Vagina (tissue), 2 donors: ENCODE data around the gene UBE2Z. TPM values are rescaled to one million over a fixed set of nuclear protein-coding genes. Genes with fewer than 3 reads are reported as not detected.

Source experiments
- DNase-seq, 2 donors: peaks; one replicate each; pipeline ENCODE4 v3.0.0-alpha.2; 2017; ENCODE audit errors: extremely low spot score in 2 of 2
- H3K27ac ChIP-seq: fragments of 200-600 bp; sonication (generic); one replicate; pipeline ENCODE4 v1.5.1; 2019
- H3K27me3 ChIP-seq: fragments of 200-600 bp; sonication (generic); one replicate; pipeline ENCODE4 v1.5.1; 2019
- H3K36me3 ChIP-seq, 2 donors: fragments of 200-600 bp; sonication (generic); one replicate each; pipeline ENCODE4 v1.5.1; 2017 to 2019
- H3K4me1 ChIP-seq: fragments of 200-600 bp; sonication (generic); one replicate; pipeline ENCODE4 v1.5.1; 2019
- H3K4me3 ChIP-seq, 2 donors: fragments of 200-600 bp; sonication (generic); 1 replicate in 1 of 2; 2 replicates in 1 of 2; pipeline ENCODE4 v1.5.1; 2016 to 2019
- H3K9me3 ChIP-seq: fragments of 200-600 bp; sonication (generic); one replicate; pipeline ENCODE4 v1.5.1; 2019
- POLR2A ChIP-seq, 2 donors: fragments of 450-650 bp; IDR thresholded peaks; one replicate each; pipeline ENCODE4 v1.6.1; 2017; ENCODE audit warnings: antibody characterized with exemption in 2 of 2, mild to moderate bottlenecking in 2 of 2, moderate library complexity in 2 of 2
- POLR2AphosphoS5 ChIP-seq, 2 donors: sonication (generic); formaldehyde crosslinking; IDR thresholded peaks; one replicate each; pipeline ENCODE4 v1.9.0; 2017; ENCODE audit warnings: antibody characterized with exemption in 2 of 2, mild to moderate bottlenecking in 2 of 2, low read depth in 1 of 2; ENCODE audit not compliant: insufficient read depth in 1 of 2
- intact Hi-C: fragments of 100-400 bp; cut with DNase I; formaldehyde crosslinking; loops from one replicate; pipeline ENCODE4 v1.15.1; 2023
- total RNA-seq: library from RNA; depleted of rRNA; stranded (reverse); fragments of >200 nt; gene quantifications from one replicate; pipeline ENCODE4 v1.2.3, GENCODE V29; 2016
- TF ChIP-seq, protein P1 (sequence below), 3 experiments: fragments of 450-650 bp in 2 of 3; fragments of 200-600 bp in 1 of 3; sonication (generic) in 1 of 3; IDR thresholded peaks; one replicate each; pipeline ENCODE4 v1.5.1; 2017 to 2019; ENCODE audit warnings: antibody characterized with exemption in 3 of 3, mild to moderate bottlenecking in 2 of 3, moderate library complexity in 2 of 3

The UBE2Z gene
- total RNA-seq, 1 donor from 2014 or later: 67.3 TPM

DNA sequence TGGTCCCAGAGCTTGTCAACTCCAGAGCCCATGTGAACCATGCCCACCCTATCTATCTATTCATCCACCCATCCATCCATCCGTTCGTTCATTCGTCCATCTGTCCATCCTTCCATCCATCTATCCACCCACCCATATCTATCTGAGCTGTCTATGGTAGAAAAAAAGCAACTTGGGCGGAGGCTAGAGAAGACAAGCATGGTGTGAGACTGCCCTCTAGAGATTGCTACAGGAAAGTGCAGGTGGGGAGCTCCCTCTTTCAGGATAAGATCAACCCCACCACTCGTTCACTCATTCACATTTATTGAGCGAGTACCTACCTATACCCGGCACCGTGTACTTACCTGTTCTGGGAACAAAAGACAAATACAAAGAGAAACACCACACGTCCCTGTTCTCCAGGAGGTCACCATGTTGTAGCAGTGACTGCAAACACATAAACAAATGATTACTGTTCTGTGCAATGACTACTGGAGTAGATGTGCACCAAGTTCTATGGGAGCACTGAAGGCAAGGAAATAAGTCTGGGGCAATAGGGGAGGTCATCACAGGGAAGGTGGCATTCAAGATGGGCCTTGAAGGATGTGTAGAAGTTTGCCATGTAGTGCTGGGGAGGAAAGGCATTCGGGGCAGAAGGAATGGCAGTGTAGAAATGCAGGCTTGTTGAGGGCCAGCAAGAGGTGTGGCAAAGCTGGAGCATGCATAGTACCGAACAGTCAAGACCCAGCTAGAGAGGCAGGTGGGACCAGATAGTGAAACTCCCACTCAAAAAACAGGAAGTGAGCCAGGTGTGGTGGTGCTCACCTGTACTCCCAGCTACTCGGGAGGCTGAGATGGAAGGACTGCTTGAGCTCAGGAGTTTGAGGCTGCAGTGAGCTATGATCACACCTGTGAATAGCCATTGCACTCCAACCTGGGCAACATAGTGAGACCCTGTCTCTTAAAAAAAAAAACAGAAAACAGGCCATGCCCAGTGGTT is 29.0 kb upstream of the UBE2Z start:
- H3K4me3 ChIP-seq: no peak overlapping the region
- H3K36me3 ChIP-seq: no peaks in the 10 kb centered on the region
- H3K27me3 ChIP-seq: no peaks in the 10 kb centered on the region
- no peaks in the 10 kb centered on the region for H3K4me1 ChIP-seq
- no peak overlapping the region for H3K27ac ChIP-seq
- no peak for DNase-seq
- no peak for TF ChIP-seq POLR2A (IDR thresholded peaks at IDR 0.05)
- TF ChIP-seq POLR2AphosphoS5 (IDR thresholded peaks at IDR 0.05; ENCODE audit: insufficient read depth in 1 of 2, low read depth in 1 of 2): no peak
- TF ChIP-seq, protein P1, sequence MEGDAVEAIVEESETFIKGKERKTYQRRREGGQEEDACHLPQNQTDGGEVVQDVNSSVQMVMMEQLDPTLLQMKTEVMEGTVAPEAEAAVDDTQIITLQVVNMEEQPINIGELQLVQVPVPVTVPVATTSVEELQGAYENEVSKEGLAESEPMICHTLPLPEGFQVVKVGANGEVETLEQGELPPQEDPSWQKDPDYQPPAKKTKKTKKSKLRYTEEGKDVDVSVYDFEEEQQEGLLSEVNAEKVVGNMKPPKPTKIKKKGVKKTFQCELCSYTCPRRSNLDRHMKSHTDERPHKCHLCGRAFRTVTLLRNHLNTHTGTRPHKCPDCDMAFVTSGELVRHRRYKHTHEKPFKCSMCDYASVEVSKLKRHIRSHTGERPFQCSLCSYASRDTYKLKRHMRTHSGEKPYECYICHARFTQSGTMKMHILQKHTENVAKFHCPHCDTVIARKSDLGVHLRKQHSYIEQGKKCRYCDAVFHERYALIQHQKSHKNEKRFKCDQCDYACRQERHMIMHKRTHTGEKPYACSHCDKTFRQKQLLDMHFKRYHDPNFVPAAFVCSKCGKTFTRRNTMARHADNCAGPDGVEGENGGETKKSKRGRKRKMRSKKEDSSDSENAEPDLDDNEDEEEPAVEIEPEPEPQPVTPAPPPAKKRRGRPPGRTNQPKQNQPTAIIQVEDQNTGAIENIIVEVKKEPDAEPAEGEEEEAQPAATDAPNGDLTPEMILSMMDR (IDR thresholded peaks at IDR 0.05): peak; percentile 73 to 94 (median 82)
- no peaks in the 10 kb centered on the region for H3K9me3 ChIP-seq
- intact Hi-C loops: loop anchor here (5.0 kb wide), 2 partner anchors 62 to 152 kb away; partner anchors contain the start of genes HOXB13 and TTLL6

DNA sequence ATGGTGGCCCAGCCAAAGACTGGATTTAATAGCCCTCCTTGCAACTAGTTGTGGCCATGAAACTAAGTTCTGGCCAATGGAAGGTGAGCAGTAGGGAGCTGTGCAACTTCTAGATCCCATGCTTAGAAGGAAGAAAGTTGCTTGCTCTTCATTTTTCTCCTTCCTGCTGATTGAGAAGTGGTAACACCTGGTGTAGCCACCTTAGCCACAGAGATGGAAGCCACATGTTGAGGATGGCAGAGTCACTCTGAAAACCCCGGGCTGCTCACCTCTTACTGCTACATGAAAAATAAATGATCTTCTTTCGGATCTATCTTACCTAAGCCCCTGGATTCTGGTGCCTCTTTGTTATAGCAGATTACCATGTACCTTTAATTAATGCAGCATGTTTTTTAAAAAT is 25.9 kb upstream of the UBE2Z start:
- intact Hi-C loops: no loop called here
- no peaks in the 10 kb centered on the region for H3K27me3 ChIP-seq

DNA sequence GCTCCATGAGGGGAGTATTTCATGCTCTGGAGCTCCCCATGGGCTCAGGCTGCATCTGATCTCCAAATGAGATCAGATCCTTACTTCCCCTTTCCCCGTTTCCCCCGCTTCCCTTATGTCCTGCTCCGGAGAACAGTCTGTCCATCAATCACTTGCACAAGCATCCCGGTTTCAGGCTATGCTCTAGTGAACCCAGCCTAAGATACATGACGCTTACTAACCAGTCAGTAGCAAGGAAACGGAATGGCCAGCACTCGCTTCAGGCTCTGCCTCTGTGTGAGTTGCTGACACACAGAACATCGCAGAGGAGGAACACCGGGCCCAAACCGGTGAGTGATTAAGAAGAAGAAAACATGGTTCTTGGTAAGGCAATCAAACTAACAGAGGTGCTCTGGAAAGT is 25.0 kb upstream of the UBE2Z start:
- DNase-seq: no peak
- intact Hi-C loops: no loop called here
- H3K36me3 ChIP-seq: no peaks in the 10 kb centered on the region
- H3K9me3 ChIP-seq: no peaks in the 10 kb centered on the region
- H3K27ac ChIP-seq: no peak overlapping the region
- no peaks in the 10 kb centered on the region for H3K27me3 ChIP-seq
- TF ChIP-seq POLR2AphosphoS5 (IDR thresholded peaks at IDR 0.05; ENCODE audit: insufficient read depth in 1 of 2, low read depth in 1 of 2): no peak
- no peak for TF ChIP-seq POLR2A (IDR thresholded peaks at IDR 0.05)
- H3K4me3 ChIP-seq: no peak overlapping the region
- no peaks in the 10 kb centered on the region for H3K4me1 ChIP-seq

More for the DNA sequence above, 25.9 kb upstream of the UBE2Z start:
- no peaks in the 10 kb centered on the region for H3K36me3 ChIP-seq
- no peak overlapping the region for H3K4me3 ChIP-seq
- no peak overlapping the region for H3K27ac ChIP-seq
- H3K4me1 ChIP-seq: no peaks in the 10 kb centered on the region
- H3K9me3 ChIP-seq: no peaks in the 10 kb centered on the region
- TF ChIP-seq, protein P1 (IDR thresholded peaks at IDR 0.05): no peak
- TF ChIP-seq POLR2A (IDR thresholded peaks at IDR 0.05) (no peak), POLR2AphosphoS5 (IDR thresholded peaks at IDR 0.05; ENCODE audit: insufficient read depth in 1 of 2, low read depth in 1 of 2) (no peak)
- DNase-seq: no peak

DNA sequence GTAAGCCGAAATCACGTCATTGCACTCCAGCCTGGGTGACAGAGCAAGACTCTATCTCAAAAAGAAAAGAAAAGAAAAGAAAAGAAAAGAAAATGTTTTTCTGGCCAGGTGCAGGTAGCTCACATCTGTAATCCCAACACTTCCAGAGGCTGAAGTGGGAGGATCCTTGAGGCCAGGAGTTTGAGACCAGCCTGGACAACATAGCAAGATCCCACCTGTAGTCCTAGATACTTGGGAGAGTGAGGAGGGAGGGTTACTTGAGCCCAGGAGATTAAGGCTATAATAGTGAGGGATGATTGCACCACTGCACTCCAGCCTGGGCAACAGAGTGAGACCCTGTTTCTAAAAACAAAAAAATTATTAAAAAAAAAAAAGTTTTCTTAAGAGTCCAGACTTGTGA is 18.1 kb upstream of the UBE2Z start:
- H3K27ac ChIP-seq: no peak overlapping the region
- H3K4me1 ChIP-seq: peaks cover 23% of the 10 kb centered on the region
- H3K36me3 ChIP-seq: peaks cover 0 to under 1% of the 10 kb centered on the region in 2 donors
- no peak overlapping the region for H3K4me3 ChIP-seq
- TF ChIP-seq, protein P1 (IDR thresholded peaks at IDR 0.05): no peak
- no peak for TF ChIP-seq POLR2A (IDR thresholded peaks at IDR 0.05)
- no peak for TF ChIP-seq POLR2AphosphoS5 (IDR thresholded peaks at IDR 0.05; ENCODE audit: insufficient read depth in 1 of 2, low read depth in 1 of 2)
- no peaks in the 10 kb centered on the region for H3K27me3 ChIP-seq
- no peaks in the 10 kb centered on the region for H3K9me3 ChIP-seq
- DNase-seq: no peak
- intact Hi-C loops: no loop called here

DNA sequence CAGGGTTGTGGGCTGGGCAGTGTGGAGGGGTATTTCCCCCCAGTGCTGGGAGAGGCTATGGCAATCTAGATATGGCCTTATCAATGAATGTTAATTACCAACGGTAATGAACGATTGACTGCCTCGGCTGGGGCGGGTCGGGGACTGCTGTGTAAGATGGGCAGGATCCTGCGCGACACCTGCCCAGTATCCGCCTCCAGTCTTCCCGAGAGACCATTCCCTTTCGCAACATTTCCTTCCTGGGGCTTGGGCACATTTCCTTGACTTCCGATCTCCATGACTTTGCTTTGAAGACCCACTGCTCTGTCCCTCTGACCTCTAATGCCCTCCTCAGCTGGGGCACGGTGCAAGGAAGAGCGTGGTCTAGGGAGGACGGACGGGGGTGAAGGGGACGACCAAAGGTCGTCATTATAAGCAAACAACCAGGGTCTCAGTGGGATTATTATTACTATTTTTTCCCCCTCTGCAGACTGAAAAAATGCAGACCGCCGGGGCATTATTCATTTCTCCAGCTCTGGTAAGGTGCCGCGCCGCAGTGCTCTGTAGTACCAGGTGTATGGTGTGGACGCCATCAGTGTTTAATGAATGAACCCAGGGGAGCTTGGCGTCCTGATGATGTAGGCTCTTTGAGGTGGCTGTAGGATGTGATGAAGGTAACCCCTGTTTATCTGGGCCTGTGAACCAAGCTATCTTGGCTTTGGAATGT is 15.1 kb upstream of the UBE2Z start:
- Histone ChIP-seq H3K9me3 (no peaks in the 10 kb centered on the region), H3K4me3 (peak overlapping the region; percentile 73 to 94), H3K27ac (peak overlapping the region; percentile 56), H3K4me1 (peaks cover 23% of the 10 kb centered on the region), H3K27me3 (no peaks in the 10 kb centered on the region), H3K36me3 (peaks cover 0 to 15% of the 10 kb centered on the region in 2 donors)
- no peak for DNase-seq
- TF ChIP-seq, protein P1 (IDR thresholded peaks at IDR 0.05): no peak
- no peak for TF ChIP-seq POLR2A (IDR thresholded peaks at IDR 0.05)
- TF ChIP-seq POLR2AphosphoS5 (IDR thresholded peaks at IDR 0.05; ENCODE audit: insufficient read depth in 1 of 2, low read depth in 1 of 2): no peak
- intact Hi-C loops: no loop called here
